GM12865 (cell line): ENCODE data around the gene GRAMD1B.
A peak's percentile ranks its signal among the peaks of the same experiment; 100 is the strongest.

ENCODE experiments used
- DNase-seq: peaks from one replicate; pipeline ENCODE4 v3.0.0; 2010; ENCODE audit warnings: low read depth
- H3K4me3 ChIP-seq: 2 replicates; pipeline ENCODE4 v1.5.1; 2011; ENCODE audit warnings: mild to moderate bottlenecking, low read depth, low read length, control low read depth
- CTCF ChIP-seq: IDR thresholded peaks from 2 replicates; pipeline ENCODE4 v1.5.1; 2011; ENCODE audit warnings: low read length, control low read depth, low read depth, inconsistent platforms; ENCODE audit not compliant: insufficient read depth; ENCODE audit errors: missing control alignments

The GRAMD1B gene

GRCh38 chr11:123429913-123430720, at the start of gene GRAMD1B:
Gene GRAMD1B (plus strand): TSS chr11:123430269. CDS start chr11:123430793, 524 bp downstream.
- peak; percentile 18 for TF ChIP-seq CTCF
- DNase-seq: peak; percentile 83
- H3K4me3 ChIP-seq: peak within 1 kb of the TSS; percentile 77

GRCh38 chr11:123381149-123381548, 48.9 kb upstream of the GRAMD1B start:
- no peak for TF ChIP-seq CTCF
- H3K4me3 ChIP-seq: no peak overlapping the region
- DNase-seq: no peak

GRCh38 chr11:123381817-123382554, 48.1 kb upstream of the GRAMD1B start:
- H3K4me3 ChIP-seq: peak overlapping the region; percentile 38; the same call in 1 of the 2 replicates
- no peak for TF ChIP-seq CTCF
- DNase-seq: peak; percentile 91

GRCh38 chr11:123382555-123383074, 47.5 kb upstream of the GRAMD1B start:
- peak; percentile 46 for DNase-seq
- TF ChIP-seq CTCF: no peak
- H3K4me3 ChIP-seq: peak overlapping the region; percentile 38

GRCh38 chr11:123384116-123384515, 46.0 kb upstream of the GRAMD1B start:
- no peak for TF ChIP-seq CTCF
- no peak for DNase-seq
- H3K4me3 ChIP-seq: no peak overlapping the region

- H3K4me3 ChIP-seq: no peak overlapping the region
- no peak for DNase-seq
- TF ChIP-seq CTCF: no peak
These were observed 43.1 kb upstream of the GRAMD1B start for GRCh38 chr11:123386796-123387510.
